ENCODE results near the gene STEAP1B. TPM values are rescaled to one million over a fixed set of nuclear protein-coding genes. Genes with fewer than 3 reads are reported as not detected.
"Not testable (repeated sequence)": the region's sequence is repeated elsewhere in the genome, so short reads cannot be mapped to it uniquely, and the experiment has no call there.

STEAP1B gene
- total RNA-seq (2014; rRNA removed; shearing (Covaris generic)) = 1.2 and 3.1 TPM in 2 replicates

GRCh38 chr7:22499888-22500689, at the start of gene STEAP1B:
STEAP1B (minus strand) TSS chr7:22500188; CDS start chr7:22494855, 5,333 bp downstream.
- peak; percentile 62 for DNase-seq (ENCODE audit: low read depth)

- DNase-seq (ENCODE audit: low read depth) = no peak
Observed at GRCh38 chr7:22549051-22549450, 49.1 kb upstream of the STEAP1B start.

GRCh38 chr7:22548313-22548712, 48.3 kb upstream of the STEAP1B start:
- DNase-seq (ENCODE audit: low read depth) = no peak

GRCh38 chr7:22546769-22547168, 46.8 kb upstream of the STEAP1B start:
- no peak for DNase-seq (ENCODE audit: low read depth)

GRCh38 chr7:22545529-22545928, 45.5 kb upstream of the STEAP1B start:
- DNase-seq (ENCODE audit: low read depth) = no peak

GRCh38 chr7:22544245-22544644, 44.3 kb upstream of the STEAP1B start:
- no peak for DNase-seq (ENCODE audit: low read depth)

- DNase-seq (ENCODE audit: low read depth) = no peak
Observed at GRCh38 chr7:22543169-22543568, 43.2 kb upstream of the STEAP1B start.

- DNase-seq (ENCODE audit: low read depth) = no peak
Observed at GRCh38 chr7:22542669-22543068, 42.7 kb upstream of the STEAP1B start.

- DNase-seq (ENCODE audit: low read depth) = no peak
Observed at GRCh38 chr7:22542254-22542653, 42.3 kb upstream of the STEAP1B start.

GRCh38 chr7:22541789-22542188, 41.8 kb upstream of the STEAP1B start:
- no peak for DNase-seq (ENCODE audit: low read depth)

- DNase-seq (ENCODE audit: low read depth) = not testable (repeated sequence)
Observed at GRCh38 chr7:22528537-22528936, 28.5 kb upstream of the STEAP1B start.

- not testable (repeated sequence) for DNase-seq (ENCODE audit: low read depth)
Observed at GRCh38 chr7:22524353-22524947, 24.5 kb upstream of the STEAP1B start.

GRCh38 chr7:22523478-22524352, 23.7 kb upstream of the STEAP1B start:
- DNase-seq (ENCODE audit: low read depth) = peak; percentile 35

- not testable (repeated sequence) for DNase-seq (ENCODE audit: low read depth)
Observed at GRCh38 chr7:22519560-22519959, 19.6 kb upstream of the STEAP1B start.

- DNase-seq (ENCODE audit: low read depth) = not testable (repeated sequence)
Observed at GRCh38 chr7:22516950-22517349, 17.0 kb upstream of the STEAP1B start.

GRCh38 chr7:22514963-22515362, 15.0 kb upstream of the STEAP1B start:
- not testable (repeated sequence) for DNase-seq (ENCODE audit: low read depth)

GRCh38 chr7:22507320-22507719, 7.3 kb upstream of the STEAP1B start:
- not testable (repeated sequence) for DNase-seq (ENCODE audit: low read depth)

- DNase-seq (ENCODE audit: low read depth) = peak; percentile 14
Observed at GRCh38 chr7:22506316-22507020, 6.5 kb upstream of the STEAP1B start.

- not testable (repeated sequence) for DNase-seq (ENCODE audit: low read depth)
Observed at GRCh38 chr7:22504519-22504918, 4.5 kb upstream of the STEAP1B start.

GRCh38 chr7:22502104-22502503, 2.1 kb upstream of the STEAP1B start:
- not testable (repeated sequence) for DNase-seq (ENCODE audit: low read depth)

GRCh38 chr7:22501336-22501735, 1.3 kb upstream of the STEAP1B start:
- DNase-seq (ENCODE audit: low read depth) = peak; percentile 52
